Heart left ventricle (tissue), 16 donors: ENCODE data around the gene SFXN1. TPM values are rescaled to one million over a fixed set of nuclear protein-coding genes. Genes with fewer than 3 reads are reported as not detected.

Experiments used
- ATAC-seq, 4 donors: fragments of 200-7000 bp; cut with Tn5 transposase; one replicate each; pipeline ENCODE4 v1.9.1; 2020 to 2022; ENCODE audit warnings: moderate library complexity in 4 of 4, mild to moderate bottlenecking in 3 of 4, moderate number of reproducible peaks in 1 of 4
- DNase-seq, 5 donors: peaks; one replicate each; pipeline ENCODE4 v3.0.0-alpha.2; 2020
- H3K27ac ChIP-seq, 12 donors: fragments of 200-600 bp; sonication (generic) in 4 of 12; one replicate each; pipeline versions ENCODE4 v1.5.0 to v1.8.0; 2016 to 2022; ENCODE audit warnings: mild to moderate bottlenecking in 2 of 12
- H3K27me3 ChIP-seq, 9 donors: fragments of 200-600 bp; sonication (generic) in 2 of 9; one replicate each; pipeline versions ENCODE4 v1.5.1 to v1.8.0; 2016 to 2022; ENCODE audit warnings: mild to moderate bottlenecking in 3 of 9
- H3K36me3 ChIP-seq, 9 donors: fragments of 200-600 bp; sonication (generic) in 2 of 9; one replicate each; pipeline versions ENCODE4 v1.5.0 to v1.8.0; 2018 to 2022; ENCODE audit warnings: mild to moderate bottlenecking in 2 of 9
- H3K4me1 ChIP-seq, 12 donors: fragments of 200-600 bp; sonication (generic) in 4 of 12; one replicate each; pipeline versions ENCODE4 v1.5.0 to v1.8.0; 2016 to 2022; ENCODE audit warnings: mild to moderate bottlenecking in 3 of 12
- H3K4me3 ChIP-seq, 12 donors: fragments of 200-600 bp; sonication (generic) in 4 of 12; one replicate each; pipeline versions ENCODE4 v1.5.0 to v1.8.0; 2017 to 2022; ENCODE audit warnings: mild to moderate bottlenecking in 9 of 12, moderate library complexity in 4 of 12
- H3K9me3 ChIP-seq, 12 donors: fragments of 200-600 bp; sonication (generic) in 4 of 12; one replicate each; pipeline versions ENCODE4 v1.5.0 to v1.8.0; 2016 to 2022; ENCODE audit warnings: mild to moderate bottlenecking in 1 of 12
- POLR2A ChIP-seq, 2 donors: fragments of 450-650 bp; IDR thresholded peaks; one replicate each; pipeline ENCODE4 v1.6.1; 2017; ENCODE audit warnings: antibody characterized with exemption in 2 of 2, mild to moderate bottlenecking in 2 of 2, moderate library complexity in 2 of 2
- WGBS, 4 donors: extraction: QIAGEN DNeasy Blood & Tissue Kit in 2 of 4; methylation state at CpG; one replicate each; pipeline versions ENCODE4 v1.1.5 to v1.1.7; 2013 to 2018; 5-methylcytosine and 5-hydroxymethylcytosine counted together
- intact Hi-C, 10 donors: fragments of 100-400 bp; cut with DNase I; formaldehyde crosslinking; loops; one replicate each; pipeline versions ENCODE4 v1.11.1 to v1.14.2; 2022
- long read RNA-seq, 3 donors: library from polyadenylated mRNA; unstranded; transcript quantifications; one replicate each; pipeline ENCODE4 v2.0.0, GENCODE V29; 2020 to 2021
- polyA plus RNA-seq, 2 donors: library from polyadenylated mRNA; stranded (reverse); fragments of 200-250 nt; gene quantifications; one replicate each; pipeline ENCODE4 v1.2.3, GENCODE V29; 2013
- total RNA-seq, 9 donors: library from RNA; depleted of rRNA in 2 of 9; stranded (reverse); fragments of >200 nt in 2 of 9; fragmentation: NEBNext Ultra II Directional in 3 of 9; extraction: Animal tissue kit (Norgen Biotek cat#: 25700) in 3 of 9; gene quantifications; one replicate each; pipeline versions ENCODE4 v1.1.0 to v1.2.4, GENCODE V29; 2016 to 2023
- TF ChIP-seq, protein P1 (sequence below), 12 donors: fragments of 200-600 bp; sonication (generic) in 4 of 12; IDR thresholded peaks; one replicate each; pipeline versions ENCODE4 v1.5.0 to v1.8.0; 2018 to 2022; ENCODE audit warnings: antibody characterized with exemption in 12 of 12, mild to moderate bottlenecking in 5 of 12
- donor health status: ischemic (EF 13 %, LVEDD 7.1; RV severe dilation, severe dysfunction).
- donor health status: healthy with polysubstance abuse.
- donor health status: DM: no; HTN: yes; CAD: no.
- donor health status: DM: no; HTN: no; CAD: no.
- donor health status: ischemic (EF 25% LVEDD 6.9; RV normal size, moderate dysfunction).
- donor health status: ischemic (EF 25% LVEDD 5.7; RV mildly dilated, moderate dysfunction).
- donor health status: healthy.
- donor health status: DM: yes; HTN: yes; CAD: no.
- donor health status: ischemic (EF 35%, LVEDD 5.7; RV mildly dilated, moderate dysfunction).
- donor health status: nonischemic (EF 11% LVEDD 7.7; RV severe dilation, severe dysfunction).
- donor health status: DM: yes; HTN: yes; CAD: no.
- donor health status: PGD.
- donor health status: ischemic (EF 29% LVEDD 5.4; RV normal size, mild dysfunction).
- donor health status: nonischemic (EF 23%, LVEDD 6.1; RV moderate dilation, normal function).

SFXN1 gene, protein sequence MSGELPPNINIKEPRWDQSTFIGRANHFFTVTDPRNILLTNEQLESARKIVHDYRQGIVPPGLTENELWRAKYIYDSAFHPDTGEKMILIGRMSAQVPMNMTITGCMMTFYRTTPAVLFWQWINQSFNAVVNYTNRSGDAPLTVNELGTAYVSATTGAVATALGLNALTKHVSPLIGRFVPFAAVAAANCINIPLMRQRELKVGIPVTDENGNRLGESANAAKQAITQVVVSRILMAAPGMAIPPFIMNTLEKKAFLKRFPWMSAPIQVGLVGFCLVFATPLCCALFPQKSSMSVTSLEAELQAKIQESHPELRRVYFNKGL
- 10 to 100 TPM; 27.2 to 42.9 (median 32.5) TPM for total RNA-seq
- polyA plus RNA-seq = 10 to 100 TPM; 13.8 to 34.0 TPM
- long read RNA-seq, donor 1, full-length matches to known transcripts = 22 of 31 reads
- long read RNA-seq, donor 1, partial matches to known transcripts = 4 of 31 reads
- long read RNA-seq, donor 1, other reads (novel, unspliced or antisense) = 5 of 31 reads
- long read RNA-seq, donor 2, full-length matches to known transcripts = 107 of 131 reads
- long read RNA-seq, donor 2, partial matches to known transcripts = 7 of 131 reads
- long read RNA-seq, donor 2, other reads (novel, unspliced or antisense) = 17 of 131 reads
- long read RNA-seq, donor 3, full-length matches to known transcripts = 26 of 40 reads
- long read RNA-seq, donor 3, partial matches to known transcripts = 3 of 40 reads
- long read RNA-seq, donor 3, other reads (novel, unspliced or antisense) = 11 of 40 reads

DNA sequence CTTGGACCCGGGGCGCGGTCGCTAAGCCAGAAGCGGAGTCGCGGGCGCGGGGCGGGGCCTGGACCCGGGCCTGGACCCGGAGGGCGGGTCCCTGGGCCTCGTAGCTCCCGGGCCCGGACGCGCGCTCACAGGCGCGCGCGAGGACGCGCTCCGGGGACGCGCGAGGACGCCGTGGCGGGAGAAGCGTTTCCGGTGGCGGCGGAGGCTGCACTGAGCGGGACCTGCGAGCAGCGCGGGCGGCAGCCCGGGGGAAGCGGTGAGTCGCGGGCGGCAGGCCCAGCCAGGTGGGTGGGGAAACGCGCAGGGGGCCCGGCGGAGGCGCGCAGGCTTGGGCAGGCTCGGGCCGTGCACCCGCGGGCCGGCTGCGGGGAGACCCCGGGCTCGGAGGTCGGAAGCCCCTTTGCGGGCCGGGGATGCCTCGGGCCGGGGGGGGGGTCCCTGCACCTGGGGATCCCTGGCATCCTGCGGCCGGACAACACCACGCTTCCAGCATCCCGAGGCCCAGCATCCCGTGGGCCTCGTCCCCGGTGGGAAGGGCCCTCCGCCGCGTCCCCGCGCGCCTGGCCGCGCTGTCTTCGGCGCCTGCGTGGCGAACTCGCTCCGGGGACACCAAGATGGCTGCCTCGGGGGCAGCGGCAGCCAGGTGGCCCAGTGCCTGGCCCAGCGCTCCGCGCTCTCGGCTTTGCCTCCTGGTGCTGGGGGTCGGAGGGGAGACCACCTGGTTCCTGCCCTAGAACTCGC, at the start of gene SFXN1:
TSS of gene SFXN1 (plus strand) at position 177 of the 741 bp plus-strand sequence. CDS start 13,544 bp downstream, outside the sequence.
- DNase-seq = peak; percentile 73 to 91 (median 83)
- intact Hi-C loops = no loop called here
- Histone ChIP-seq H3K36me3 (peaks cover 0 to 20% (median 0%) of the 10 kb centered on the region in 9 donors), H3K4me3 (peak within 1 kb of the TSS; percentile 67 to 97 (median 82)), H3K4me1 (peaks cover 0 to 25% (median 15%) of the 10 kb centered on the region in 12 donors), H3K27me3 (no peaks in the 10 kb centered on the region), H3K27ac (peak within 1 kb of the TSS; percentile 11 to 88 (median 79)), H3K9me3 (no peaks in the 10 kb centered on the region)
- 0 to 1% (median 1%) methylated on average over 31 to 94 of the region's 94 CpGs for WGBS, 4 donors
- TF ChIP-seq POLR2A (IDR thresholded peaks at IDR 0.05) = peak in 1 of 2 donors; percentile 60
- TF ChIP-seq, protein P1, sequence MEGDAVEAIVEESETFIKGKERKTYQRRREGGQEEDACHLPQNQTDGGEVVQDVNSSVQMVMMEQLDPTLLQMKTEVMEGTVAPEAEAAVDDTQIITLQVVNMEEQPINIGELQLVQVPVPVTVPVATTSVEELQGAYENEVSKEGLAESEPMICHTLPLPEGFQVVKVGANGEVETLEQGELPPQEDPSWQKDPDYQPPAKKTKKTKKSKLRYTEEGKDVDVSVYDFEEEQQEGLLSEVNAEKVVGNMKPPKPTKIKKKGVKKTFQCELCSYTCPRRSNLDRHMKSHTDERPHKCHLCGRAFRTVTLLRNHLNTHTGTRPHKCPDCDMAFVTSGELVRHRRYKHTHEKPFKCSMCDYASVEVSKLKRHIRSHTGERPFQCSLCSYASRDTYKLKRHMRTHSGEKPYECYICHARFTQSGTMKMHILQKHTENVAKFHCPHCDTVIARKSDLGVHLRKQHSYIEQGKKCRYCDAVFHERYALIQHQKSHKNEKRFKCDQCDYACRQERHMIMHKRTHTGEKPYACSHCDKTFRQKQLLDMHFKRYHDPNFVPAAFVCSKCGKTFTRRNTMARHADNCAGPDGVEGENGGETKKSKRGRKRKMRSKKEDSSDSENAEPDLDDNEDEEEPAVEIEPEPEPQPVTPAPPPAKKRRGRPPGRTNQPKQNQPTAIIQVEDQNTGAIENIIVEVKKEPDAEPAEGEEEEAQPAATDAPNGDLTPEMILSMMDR (IDR thresholded peaks at IDR 0.05) = no peak
- ATAC-seq = peak; percentile 71 to 96 (median 94)

DNA sequence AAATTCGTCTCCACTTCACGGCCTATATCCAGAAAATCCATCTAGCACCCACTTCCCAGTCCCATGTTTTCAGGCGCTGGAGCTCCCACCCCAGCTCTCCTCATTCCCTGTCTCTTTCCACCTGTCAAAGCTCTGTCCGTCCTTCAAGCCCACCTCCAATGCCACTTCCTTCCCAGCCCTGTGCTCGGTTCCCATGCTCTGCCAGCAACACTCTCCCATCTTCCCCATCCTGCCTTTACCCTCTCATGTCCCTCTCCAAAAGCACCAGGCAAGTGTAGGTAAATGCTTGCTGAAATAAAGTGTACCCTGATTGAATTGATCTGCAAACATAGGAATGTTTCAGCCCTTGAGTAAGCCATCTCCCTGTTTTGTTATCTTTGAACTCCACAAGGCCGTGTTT, 43.6 kb upstream of the SFXN1 start:
- intact Hi-C loops = loop anchor here in 1 of 10 donors (1.0 kb wide), 1 partner anchor 15 kb away; no protein-coding TSS in a partner anchor
- Histone ChIP-seq H3K4me3 (no peak overlapping the region), H3K27me3 (peaks cover 0 to 28% (median 3%) of the 10 kb centered on the region in 9 donors), H3K9me3 (no peaks in the 10 kb centered on the region), H3K4me1 (no peaks in the 10 kb centered on the region), H3K36me3 (no peaks in the 10 kb centered on the region), H3K27ac (no peak overlapping the region)
- DNase-seq (no peak), ATAC-seq (no peak)
- whole genome bisulfite sequencing, 4 donors = 63 to 67% (median 64%) methylated on average over 6 of the region's 6 CpGs
- no peak for TF ChIP-seq POLR2A (IDR thresholded peaks at IDR 0.05)
- TF ChIP-seq, protein P1 (IDR thresholded peaks at IDR 0.05) = no peak

DNA sequence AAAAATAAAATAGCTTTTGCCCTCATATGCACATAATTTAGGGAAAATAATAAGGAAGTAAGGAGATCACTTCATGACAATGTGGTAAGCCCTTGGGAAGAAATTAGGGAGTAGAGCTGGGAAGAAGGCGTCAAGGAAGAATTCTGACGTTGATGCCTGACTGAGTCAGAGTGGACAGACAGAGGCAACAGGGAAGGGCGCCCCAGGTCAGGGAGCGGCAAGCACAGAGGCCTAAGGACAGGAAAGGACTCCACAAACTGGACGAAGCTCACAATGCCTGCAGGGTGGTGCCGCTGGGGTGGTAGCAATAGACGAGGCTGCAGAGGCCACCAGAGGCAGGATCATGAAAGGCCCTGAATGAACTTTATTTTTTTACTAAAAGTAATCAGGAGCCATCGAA, 42.0 kb upstream of the SFXN1 start:
- Histone ChIP-seq H3K36me3 (no peaks in the 10 kb centered on the region), H3K4me3 (no peak overlapping the region), H3K4me1 (no peaks in the 10 kb centered on the region), H3K27me3 (peaks cover 0 to 43% (median 3%) of the 10 kb centered on the region in 9 donors), H3K9me3 (no peaks in the 10 kb centered on the region), H3K27ac (no peak overlapping the region)
- DNase-seq = no peak
- no peak for ATAC-seq
- intact Hi-C loops = no loop called here
- TF ChIP-seq POLR2A (IDR thresholded peaks at IDR 0.05) = no peak
- TF ChIP-seq, protein P1 (IDR thresholded peaks at IDR 0.05) = no peak
- WGBS, 4 donors = 60 to 73% (median 66%) methylated on average over 8 of the region's 8 CpGs
